ENCODE data around the gene THAP4. TPM values are rescaled to one million over a fixed set of nuclear protein-coding genes. Genes with fewer than 3 reads are reported as not detected.

Gene THAP4
- total and polyA plus RNA-seq, 2 of the 13 experiments (the other 11 are each of a cell fraction or from before 2014, with no cell fraction given) = 59.7 to 75.7 TPM

GRCh38 chr2:241636182-241637017, 558 bp downstream of the THAP4 start (continued):
- TF ChIP-seq MZF1 (CRISPR knock-in tag; IDR thresholded peaks at IDR 0.05; ENCODE audit: borderline replicate concordance) (no peak), ZNF329 (CRISPR knock-in tag; IDR thresholded peaks at IDR 0.05; ENCODE audit: low read depth) (peak; percentile 67; the same call in 1 of the 2 replicates), ZNF580 (CRISPR knock-in tag; IDR thresholded peaks at IDR 0.05; ENCODE audit: borderline replicate concordance, low read depth) (0 out of 2 replicates have a peak, but pooled peaks have one; percentile 51), SRSF1 (optimal IDR thresholded peaks at IDR 0.05; ENCODE audit: low read depth, low read length) (no peak), MAZ (IDR thresholded peaks at IDR 0.05; ENCODE audit: borderline replicate concordance, low read depth, low read length) (peak; percentile 49; the same call in 1 of the 2 replicates), MAZ (CRISPR knock-in tag; IDR thresholded peaks at IDR 0.05; ENCODE audit: low read depth) (peak; percentile 60; the same call in 1 of the 2 replicates), REPIN1 (CRISPR knock-in tag; IDR thresholded peaks at IDR 0.05; ENCODE audit: borderline replicate concordance, low read depth) (peak; percentile 58; the same call in 1 of the 2 replicates), MED8 (CRISPR knock-in tag; IDR thresholded peaks at IDR 0.05; ENCODE audit: insufficient replicate concordance) (no peak), XRCC5 (optimal IDR thresholded peaks at IDR 0.05; ENCODE audit: low read length) (no peak), TRAFD1 (CRISPR knock-in tag; IDR thresholded peaks at IDR 0.05; ENCODE audit: borderline replicate concordance) (no peak), KDM5B (CRISPR knock-in tag; IDR thresholded peaks at IDR 0.05; ENCODE audit: borderline replicate concordance) (peak; percentile 89), MIER3 (CRISPR knock-in tag; IDR thresholded peaks at IDR 0.05; ENCODE audit: borderline replicate concordance) (0 out of 2 replicates have a peak, but pooled peaks have one; percentile 26), TMF1 (CRISPR knock-in tag; IDR thresholded peaks at IDR 0.05; ENCODE audit: low read depth) (0 out of 2 replicates have a peak, but pooled peaks have one; percentile 23), CREBL2 (CRISPR knock-in tag; IDR thresholded peaks at IDR 0.05; ENCODE audit: borderline replicate concordance) (no peak), LBX2 (CRISPR knock-in tag; IDR thresholded peaks at IDR 0.05; ENCODE audit: borderline replicate concordance) (no peak), ZNF121 (CRISPR knock-in tag; IDR thresholded peaks at IDR 0.05) (no peak), MYC (CRISPR knock-in tag; IDR thresholded peaks at IDR 0.05; ENCODE audit: borderline replicate concordance) (peak; percentile 78; the same call in 1 of the 2 replicates), WIZ (CRISPR knock-in tag; IDR thresholded peaks at IDR 0.05) (no peak), YEATS4 (CRISPR knock-in tag; IDR thresholded peaks at IDR 0.05; ENCODE audit: borderline replicate concordance) (peak; percentile 70), ZNF337 (CRISPR knock-in tag; IDR thresholded peaks at IDR 0.05; ENCODE audit: borderline replicate concordance, low read depth) (no peak), KMT2A (CRISPR knock-in tag; IDR thresholded peaks at IDR 0.05) (peak; percentile 92), ZNF597 (CRISPR knock-in tag; IDR thresholded peaks at IDR 0.05) (no peak)
